Measurements from ENCODE around the gene CDH4.

CDH4 gene

DNA sequence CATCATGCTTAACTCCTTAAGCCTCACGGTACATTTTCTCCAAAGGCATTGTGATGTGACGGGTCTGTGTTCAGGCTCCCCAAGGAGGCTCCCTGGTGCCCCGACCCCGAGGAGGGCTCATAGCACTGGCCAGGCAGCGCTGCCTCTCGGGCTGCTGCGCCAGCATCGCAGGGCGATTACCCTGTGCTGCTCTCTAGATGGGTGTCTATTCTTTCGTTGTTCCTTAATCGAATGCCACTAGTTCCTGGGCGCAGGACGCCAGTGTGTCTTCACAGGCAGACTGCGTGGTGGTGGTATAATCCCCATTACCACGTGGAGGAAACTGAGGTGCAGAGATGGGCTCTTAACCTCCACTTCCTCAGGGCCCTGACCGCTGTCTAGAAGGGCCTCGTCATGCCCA lies 267.4 kb downstream of the CDH4 start:
- DNase-seq (ENCODE audit: low read depth), result no peak

DNA sequence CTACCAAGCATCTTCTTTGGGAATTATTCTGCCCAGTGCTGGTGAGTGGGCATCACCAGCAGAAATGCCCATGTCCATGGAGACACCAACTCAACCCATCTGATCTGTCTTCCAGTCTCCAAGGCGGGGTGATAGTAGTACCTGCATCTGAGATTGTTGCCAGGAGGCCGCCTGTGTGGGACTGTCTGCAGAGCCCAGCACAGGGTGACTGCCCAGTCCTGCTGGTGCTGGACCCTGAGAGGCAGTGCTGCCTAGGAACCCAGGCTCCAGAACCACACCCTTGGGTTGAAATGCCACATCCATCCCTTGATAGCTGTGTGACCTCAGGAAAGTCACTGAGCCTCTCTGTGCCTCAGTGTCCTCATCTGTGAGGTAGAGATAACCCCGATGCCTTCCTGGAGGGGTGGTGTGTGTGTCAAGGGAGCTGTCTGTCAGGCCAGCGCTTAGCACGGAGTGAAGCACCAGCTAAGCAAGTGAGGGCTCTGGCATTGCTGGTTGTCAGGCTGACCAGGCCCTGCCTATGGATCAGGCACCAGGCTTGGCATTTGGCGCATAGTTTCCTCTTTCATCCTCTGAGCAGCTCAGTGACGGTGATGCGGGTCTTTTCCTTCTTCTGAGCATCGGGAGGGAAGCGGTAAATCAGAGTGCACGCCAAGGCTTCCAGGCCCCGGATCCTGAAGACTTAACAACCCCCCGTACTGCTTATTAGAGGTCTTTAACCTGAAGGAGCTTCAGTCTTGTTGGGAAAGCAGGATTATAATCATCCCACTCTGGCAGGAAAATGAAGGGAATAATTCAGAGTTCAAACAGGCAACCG lies 268.2 kb downstream of the CDH4 start:
- DNase-seq (ENCODE audit: low read depth), result no peak

DNA sequence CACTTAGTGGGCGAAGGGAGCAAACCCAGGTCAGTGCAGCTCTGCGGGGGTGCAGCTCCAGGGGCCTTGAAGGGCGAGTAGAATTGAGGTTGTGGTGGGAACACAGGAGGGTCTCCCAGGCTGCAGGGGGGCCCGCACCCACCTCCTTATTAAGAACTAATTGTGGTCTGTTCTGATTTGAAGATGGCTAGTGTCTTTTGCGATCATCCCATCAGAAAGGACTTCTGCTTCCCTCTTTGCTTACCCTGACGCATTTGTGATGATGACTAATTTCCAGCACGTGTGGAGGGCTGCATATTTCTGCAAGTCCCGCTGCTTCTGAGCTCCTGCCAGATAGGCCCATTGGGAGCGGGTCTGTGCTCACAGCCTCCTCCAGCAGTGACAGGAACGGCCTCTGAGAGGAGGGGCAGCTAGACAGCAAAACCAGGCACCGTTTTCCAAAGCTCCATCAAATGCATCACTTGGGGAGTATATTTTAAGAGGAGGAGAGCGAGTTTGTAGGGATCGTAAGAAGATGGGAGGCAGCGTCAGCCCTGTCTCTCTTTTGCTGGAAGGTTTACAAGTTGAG lies 268.9 kb downstream of the CDH4 start:
- DNase-seq (ENCODE audit: low read depth), result no peak

DNA sequence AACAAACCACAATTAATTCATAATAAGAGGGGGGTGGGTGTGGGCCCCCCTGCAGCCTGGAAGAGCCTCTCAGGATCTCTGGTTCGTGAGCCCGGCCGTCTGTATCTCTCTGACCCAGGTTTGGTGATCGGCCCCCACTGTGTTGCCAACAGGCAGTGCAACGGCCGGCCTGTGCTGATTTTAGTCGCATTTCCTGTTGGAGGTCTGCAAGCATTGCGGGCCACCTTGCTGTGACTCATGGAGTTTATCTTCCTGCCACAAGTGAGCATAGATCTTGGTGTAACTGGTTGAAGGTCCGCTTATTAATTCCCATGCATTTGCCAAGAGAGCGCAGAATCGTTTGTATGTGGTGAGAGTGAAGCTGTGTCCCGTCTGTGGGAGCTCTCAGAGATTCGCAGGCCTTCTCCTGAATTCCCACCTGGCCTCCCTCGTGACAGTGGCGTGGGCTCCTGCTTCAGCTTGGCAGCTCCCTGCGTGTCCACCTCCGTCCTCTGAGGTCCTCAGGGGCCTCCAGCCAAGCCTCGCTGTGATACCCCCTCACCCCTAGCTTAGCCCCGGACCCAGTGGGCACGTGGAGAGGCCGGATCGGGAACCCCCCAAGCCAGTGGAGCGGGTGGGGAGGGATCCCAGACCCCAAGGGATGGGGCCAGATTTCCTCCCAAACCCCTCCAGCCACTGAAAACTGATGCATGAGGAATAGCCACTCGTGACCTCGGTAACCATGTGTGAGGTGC lies 269.8 kb downstream of the CDH4 start:
- DNase-seq (ENCODE audit: low read depth), result no peak

DNA sequence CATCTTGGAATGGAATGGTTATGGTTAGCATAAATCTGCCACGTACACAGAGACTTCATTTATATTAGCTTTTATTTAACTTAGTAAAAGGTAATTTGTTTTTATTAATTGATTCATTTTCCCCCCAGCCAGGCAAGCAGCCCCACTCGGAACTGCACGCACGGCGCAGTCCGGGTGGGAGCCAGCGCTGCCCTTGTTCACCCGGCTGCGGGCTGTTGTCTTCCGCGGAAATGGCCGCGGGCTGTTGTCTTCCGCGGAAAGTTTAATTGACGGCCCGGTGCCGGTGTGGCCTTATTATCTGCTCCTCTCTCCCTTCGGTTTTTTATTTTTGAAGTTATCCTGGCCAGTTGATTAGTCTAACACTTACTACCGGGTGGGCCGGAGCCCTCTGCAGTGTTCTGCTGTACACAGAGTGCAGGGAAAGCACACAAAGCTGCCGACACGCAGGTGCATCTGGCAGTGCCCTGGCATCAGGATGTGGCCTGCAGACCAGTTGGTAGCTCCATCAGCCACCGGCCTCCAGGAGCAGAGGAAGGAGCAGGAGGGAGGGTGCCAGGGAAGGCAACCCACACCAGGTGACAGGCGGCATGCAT lies 270.5 kb downstream of the CDH4 start:
- no peak for DNase-seq (ENCODE audit: low read depth)

DNA sequence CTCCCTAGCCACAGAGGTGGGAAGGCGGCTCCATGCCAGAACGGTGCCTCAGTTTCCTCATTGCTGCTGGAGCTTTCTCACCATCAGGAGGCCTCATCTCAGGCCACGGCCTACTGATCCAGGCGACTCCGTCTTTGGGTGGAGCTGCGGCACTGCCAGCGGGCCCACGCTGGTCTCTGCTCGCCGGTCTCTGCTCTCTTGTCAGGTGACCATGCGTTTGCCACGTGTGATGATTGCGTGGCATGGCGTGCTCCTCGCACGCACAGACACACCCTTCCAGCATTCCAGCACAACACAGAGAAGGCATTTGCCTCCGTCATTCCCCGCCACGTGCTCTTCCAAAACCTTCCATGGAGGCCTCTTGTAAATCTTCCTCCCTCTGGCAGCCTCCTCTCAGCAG lies 271.1 kb downstream of the CDH4 start:
- no peak for DNase-seq (ENCODE audit: low read depth)

DNA sequence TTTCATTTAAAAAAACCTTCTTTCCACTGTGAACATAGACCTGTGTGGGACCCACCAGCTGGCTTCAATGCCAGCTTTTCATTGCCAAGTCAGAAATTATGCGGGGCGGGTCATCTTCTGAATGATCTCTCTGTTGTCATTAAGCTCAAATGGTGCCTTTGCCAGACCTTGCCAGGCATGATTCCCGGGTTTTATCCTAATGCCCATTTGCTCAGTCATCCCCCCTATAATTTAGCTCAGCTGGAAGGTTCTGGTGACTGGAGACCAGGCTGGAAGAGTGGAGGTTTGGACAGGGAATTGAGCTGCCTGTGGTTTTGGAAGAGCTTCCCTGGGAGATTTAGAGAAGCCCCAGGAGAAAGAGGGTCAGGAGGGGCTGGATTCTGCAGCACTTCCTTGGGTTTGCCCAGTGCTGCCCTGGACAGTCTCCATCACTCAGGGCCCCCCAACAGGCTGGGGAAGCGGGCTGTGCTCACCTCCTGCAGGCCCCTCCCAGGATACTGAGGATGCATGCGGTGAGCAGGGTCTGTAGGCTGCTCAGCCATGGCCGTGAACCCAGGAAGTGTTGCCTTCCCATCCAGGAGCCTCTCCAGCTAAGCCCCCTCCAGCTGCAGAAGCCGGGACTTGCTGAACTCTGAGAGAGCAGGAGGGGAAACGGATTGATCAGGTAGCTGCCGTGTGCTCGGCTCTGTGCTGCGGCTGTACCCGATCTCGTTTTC lies 273.0 kb downstream of the CDH4 start:
- DNase-seq (ENCODE audit: low read depth), result no peak

DNA sequence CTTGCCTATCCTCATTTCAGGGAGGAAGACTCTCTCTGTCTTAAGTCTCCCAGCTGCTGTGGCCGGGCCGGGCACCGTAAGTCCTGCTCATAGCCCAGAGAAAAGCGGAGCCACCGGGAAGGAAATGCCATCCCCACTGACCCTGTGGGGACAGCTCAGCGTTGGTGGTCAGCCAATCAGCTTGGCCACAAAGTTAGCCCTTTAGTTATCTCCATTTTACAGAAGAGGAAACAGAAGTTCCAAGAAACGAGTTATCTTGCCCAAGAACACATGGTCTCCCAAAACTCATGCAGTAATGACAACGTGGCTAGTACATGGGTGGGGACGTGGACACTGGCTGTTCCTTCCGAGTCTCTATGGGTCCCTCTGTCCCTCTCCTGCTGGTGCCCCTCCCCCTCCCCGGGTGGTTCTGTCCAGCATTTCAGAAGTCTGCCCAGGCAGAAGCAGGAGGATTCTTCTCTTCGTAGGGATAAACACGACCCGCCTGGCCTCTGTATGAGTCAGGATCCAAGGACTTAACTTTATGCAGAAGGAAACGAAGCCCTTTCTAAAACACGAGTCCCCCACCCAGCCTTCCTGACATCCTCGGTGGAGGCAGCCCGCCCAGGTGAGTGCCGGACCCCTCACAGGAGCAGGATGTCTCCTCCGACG lies 273.8 kb downstream of the CDH4 start:
- DNase-seq (ENCODE audit: low read depth), result no peak

DNA sequence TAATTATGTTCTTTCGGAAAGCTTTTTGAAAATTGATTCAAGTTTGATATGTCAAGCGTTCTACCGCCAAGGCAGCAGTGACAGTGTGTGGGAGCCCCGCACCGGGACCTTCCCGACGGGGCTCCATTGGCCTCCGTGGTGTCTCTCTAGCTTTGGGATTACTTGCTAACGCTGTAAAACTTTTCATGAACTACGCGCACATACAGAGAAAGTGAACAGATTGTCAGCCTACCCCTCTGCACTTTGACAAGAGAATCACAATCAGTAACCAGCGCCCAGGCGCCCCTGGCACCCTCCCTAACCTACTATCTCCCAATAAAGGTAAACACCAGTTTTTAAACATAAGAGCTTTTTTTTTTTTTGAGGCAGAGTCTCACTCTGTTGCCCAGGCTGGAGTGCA lies 274.8 kb downstream of the CDH4 start:
- DNase-seq (ENCODE audit: low read depth), result no peak

DNA sequence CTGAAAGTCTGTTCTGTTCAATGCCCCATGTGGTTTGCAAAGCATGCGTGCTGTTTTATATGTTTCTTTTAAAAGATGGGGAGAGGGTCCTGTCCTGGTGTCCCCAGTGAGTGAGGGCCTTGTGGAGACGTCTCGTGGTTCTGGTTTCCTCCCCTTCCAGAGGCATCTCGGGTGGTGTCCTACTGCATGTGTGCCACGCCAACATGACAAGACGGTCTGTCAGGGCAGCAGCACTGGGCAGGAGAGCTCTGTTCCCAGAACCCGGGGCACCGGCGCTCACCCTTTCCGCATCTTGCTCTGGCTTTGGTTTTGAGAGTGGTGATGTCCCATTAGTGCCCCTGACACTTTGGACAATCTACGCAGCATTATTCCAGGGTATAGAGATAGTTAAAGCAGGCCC lies 275.6 kb downstream of the CDH4 start:
- no peak for DNase-seq (ENCODE audit: low read depth)

DNA sequence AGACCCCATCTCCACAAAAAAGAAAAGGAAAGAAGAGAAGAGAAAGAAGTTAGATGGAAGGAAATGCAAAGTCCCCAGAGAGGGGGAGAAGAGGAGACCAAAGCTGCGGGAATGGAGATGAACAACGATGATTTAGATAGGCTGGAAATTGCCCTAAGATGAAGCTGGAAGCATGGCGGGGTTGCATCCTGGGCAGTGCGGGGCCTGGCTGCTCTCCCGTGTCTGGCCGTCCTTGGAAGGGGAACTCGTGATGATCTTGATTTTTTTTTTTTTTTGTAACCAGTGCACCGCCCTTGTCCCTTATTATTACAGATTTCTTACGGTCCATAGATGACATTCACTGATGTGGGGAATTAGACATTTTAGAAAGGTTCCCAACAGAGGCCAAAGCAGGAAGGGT lies 276.5 kb downstream of the CDH4 start:
- no peak for DNase-seq (ENCODE audit: low read depth)

DNA sequence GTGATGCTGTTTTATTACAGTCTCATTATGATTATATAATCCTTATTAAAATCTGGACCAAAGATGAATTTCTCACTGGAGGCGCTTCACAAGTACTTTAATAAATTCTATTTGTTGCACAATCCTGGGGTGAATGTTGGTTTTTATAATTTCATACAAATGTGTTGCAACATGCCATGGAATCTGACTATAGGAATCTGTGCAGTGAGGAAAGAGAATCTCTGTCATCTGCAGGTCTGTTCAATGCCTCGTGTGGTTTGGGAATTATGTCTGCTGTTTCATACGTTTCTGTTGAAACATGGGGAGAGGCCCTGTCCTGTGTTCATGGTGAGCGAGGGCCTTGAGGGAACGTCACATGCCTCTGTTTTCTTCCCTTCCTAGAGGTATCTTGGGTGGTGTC lies 277.3 kb downstream of the CDH4 start:
- DNase-seq (ENCODE audit: low read depth), result no peak

DNA sequence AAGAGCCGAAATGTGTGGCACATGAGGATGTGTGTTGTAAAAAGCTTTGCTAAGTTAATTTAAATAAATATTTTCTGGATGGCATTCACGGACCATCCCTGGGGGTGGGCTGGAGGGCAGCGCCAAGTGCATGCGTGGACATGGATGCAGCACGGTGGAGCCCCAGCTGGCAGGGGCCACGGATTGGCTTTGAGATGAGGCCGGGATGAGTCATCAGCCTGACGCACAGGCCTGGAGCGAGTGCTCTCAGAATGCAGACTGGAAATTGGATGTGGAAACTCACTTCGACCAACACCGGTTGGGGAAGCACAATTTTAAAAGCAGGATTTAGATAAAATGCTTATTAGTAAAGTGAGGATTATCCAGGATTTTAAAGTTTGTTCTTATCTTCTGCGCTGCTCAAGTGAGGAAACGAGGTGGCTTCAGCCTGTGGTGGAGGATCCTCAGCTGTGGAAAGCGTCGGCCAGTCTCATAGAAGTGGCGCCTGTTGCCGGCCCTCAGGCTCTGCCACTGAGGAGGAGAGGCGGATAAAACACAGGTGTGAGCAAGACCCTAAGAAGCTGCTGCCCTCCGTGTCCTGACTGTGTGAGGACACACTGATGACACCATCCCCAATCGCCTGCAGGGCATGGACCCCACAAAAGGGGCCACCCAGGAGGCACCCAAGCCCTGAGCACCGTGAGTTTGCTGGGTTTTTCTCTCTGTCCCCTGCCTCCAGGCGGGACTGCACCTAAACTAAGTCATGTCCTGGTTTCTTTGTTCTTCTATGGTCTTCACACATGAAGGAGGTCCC lies 279.7 kb downstream of the CDH4 start:
- no peak for DNase-seq (ENCODE audit: low read depth)

DNA sequence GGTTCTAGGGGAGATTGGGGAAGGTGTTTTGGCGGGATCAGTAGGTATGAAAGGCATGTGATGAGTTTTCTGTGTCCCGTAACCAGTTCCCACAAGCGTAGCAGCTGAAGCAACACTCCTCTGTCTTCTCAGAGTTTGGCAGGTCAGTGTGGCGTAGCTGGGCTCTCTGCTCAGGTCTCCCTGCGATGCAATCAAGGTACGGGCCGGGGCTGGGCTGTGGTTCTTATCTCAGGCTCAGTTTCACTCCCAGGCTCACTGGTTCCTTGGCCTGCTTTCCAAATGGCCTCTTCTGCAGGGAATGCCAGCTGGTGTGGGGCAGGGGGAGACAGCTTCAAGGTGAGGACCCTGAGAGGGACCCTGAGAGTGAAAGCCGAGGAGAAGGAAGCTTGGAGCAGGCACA lies 280.7 kb downstream of the CDH4 start:
- DNase-seq (ENCODE audit: low read depth), result no peak

DNA sequence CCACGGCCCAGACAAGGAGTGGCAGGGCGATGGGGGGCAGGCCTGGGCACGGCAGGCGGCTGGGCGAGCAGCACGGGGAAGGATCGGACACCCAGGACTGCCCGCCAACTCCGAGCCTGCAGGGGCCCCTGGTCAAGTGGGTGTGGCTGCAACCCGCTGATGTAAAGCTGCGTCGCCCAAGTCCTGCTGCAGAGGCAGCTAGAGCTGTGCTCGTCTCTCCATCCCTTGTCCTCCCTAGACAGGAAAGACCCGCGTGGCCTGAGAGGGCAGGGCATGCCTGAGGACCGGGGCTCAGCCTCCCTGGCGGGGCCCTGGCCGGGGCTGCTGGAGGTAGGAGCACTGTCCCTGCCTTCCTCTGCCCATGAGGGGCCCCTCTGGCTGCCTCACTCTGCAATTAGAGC lies 281.2 kb downstream of the CDH4 start:
- DNase-seq (ENCODE audit: low read depth), result no peak

DNA sequence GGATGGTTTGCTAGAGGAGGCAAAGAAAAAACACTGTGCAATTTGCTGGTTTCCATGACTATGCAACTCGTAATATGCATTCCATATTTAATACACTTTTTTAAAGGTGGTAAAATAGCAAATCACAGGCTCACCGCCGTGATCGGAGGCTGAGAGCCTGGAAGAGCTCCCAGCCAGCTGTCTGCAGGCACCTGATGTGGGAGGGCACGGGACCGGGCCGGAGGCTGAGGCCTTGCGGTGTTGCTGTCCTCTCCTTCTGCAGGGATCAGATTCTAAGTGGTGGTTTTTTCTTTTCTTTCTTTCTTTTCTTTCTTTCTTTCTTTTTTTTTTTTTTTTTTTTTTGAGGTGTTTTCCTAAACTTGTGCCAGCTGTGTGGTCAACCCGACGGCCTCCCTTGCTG lies 282.3 kb downstream of the CDH4 start:
- DNase-seq (ENCODE audit: low read depth), result no peak

DNA sequence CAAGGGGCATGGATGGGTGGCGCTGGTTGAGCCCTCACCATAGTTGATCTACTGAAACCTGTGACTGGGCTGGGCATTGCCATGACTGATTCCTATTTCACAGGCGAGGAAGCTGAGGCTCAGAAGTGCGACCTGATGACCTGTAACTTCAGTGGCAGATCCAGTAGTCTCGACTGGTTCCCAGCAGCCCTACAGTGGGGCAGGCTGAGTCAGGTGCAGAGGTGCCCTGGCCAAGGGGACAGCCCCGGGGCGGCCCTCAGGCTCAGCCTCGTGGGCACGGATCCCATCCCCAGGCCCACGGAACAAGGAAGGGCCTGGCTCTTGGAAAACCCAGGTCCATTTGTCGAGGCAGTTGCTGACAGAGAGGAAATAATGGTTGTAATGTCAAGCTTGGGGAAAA lies 283.0 kb downstream of the CDH4 start:
- DNase-seq (ENCODE audit: low read depth), result no peak

DNA sequence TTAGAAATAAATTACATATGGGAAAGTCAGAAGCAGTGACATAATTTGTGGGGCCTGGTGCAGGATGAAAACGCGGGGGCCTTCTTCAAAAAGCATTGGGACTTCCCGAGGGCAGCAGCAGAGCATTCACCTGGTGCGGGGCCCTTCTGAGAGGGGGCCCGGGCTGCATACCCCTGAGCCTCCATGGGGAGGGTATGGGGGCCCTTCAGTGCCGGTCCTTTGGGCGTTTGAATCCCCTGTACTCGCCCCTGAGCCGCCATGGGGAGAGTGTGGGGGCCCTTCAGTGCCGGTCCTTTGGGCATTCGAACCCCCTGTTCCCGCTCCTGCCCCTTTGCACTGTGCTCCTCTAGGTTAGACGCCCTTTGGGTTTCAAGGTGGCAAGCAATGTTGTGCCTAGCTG lies 283.5 kb downstream of the CDH4 start:
- no peak for DNase-seq (ENCODE audit: low read depth)

DNA sequence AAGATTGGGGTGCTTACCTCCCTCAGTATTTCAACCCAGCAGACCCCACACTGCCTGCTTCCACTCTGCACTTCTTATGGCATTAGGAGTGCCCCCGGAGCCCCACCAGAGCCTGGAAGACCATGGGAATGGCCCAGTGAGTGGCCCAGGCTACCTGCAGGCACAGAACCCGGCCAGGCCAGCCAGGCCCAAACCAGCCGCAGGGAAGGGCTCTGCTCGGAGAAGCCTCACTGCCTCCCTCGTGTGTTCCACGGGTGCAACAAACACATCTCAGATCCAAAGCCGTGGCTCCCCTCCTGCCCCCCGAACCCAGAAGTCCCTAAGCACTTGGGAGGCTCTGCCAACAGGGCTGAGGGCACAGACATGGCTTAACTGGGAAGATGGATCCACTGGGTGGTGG lies 283.9 kb downstream of the CDH4 start:
- no peak for DNase-seq (ENCODE audit: low read depth)

DNA sequence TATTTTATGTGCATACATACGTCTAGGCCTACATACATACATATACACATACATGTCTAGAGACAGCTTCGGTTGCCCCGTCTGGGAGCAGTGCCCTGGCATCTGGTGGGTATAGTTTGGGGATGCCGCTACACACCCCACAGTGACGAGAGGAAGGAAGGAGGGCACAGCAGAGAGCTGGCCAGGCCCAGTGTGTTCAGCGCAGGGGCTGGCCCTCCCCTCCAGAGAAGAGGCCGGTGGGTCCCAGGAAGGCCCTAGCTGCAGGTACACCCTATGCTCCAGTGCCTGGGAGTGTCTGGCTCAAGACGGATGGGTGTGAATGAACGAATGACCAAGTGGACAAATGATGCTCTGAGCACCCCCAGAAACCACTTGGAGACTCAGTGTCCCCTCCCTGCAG lies 284.6 kb downstream of the CDH4 start:
- no peak for DNase-seq (ENCODE audit: low read depth)
